H1 (cell line): ENCODE results near the gene MORC3. TPM values are rescaled to one million over a fixed set of nuclear protein-coding genes. Genes with fewer than 3 reads are reported as not detected.

ENCODE experiments used
- CTCF ChIA-PET: fragments of 300-600 bp; sonication (Branson Sonifier 250); formaldehyde crosslinking; loops from one replicate; lab custom pipeline; 2021; ENCODE audit not compliant: partially characterized antibody; lab: Charles Lee
- POLR2A ChIA-PET: fragments of 300-600 bp; sonication (Branson Sonifier 250); formaldehyde crosslinking; loops from one replicate; lab custom pipeline; 2021; ENCODE audit warnings: inconsistent platforms; ENCODE audit not compliant: partially characterized antibody; lab: Charles Lee
- DNase-seq, 2 experiments: peaks; one replicate each; pipeline versions ENCODE4 v3.0.0 to v3.0.0-alpha.2; 2010 to 2022; ENCODE audit warnings: low spot score in 2 of 2, low read depth in 1 of 2, mixed read lengths in 1 of 2
- FAIRE-seq: peaks from 2 replicates; lab custom pipeline; 2011; peaks lifted over from hg19 to GRCh38; lab: Jason Lieb, UNC
- H2AFZ ChIP-seq: 2 replicates; pipeline ENCODE4 v1.8.1; 2012; ENCODE audit warnings: low read length, inconsistent platforms
- H2AK5ac ChIP-seq: 2 replicates; pipeline ENCODE4 v1.6.1; 2013; ENCODE audit warnings: low read depth, low read length
- H2BK120ac ChIP-seq: replicated peaks from 2 replicates; pipeline ENCODE3; 2013; ENCODE audit warnings: low read depth, low read length, inconsistent platforms
- H2BK12ac ChIP-seq: 2 replicates; pipeline ENCODE4 v1.6.1; 2013; ENCODE audit warnings: low read depth, low read length
- H2BK15ac ChIP-seq: 2 replicates; pipeline ENCODE4 v1.6.1; 2013; ENCODE audit warnings: low read length
- H2BK20ac ChIP-seq: 2 replicates; pipeline ENCODE4 v1.6.1; 2013; ENCODE audit warnings: low read length
- H2BK5ac ChIP-seq: 2 replicates; pipeline ENCODE4 v1.6.1; 2013; ENCODE audit warnings: low read depth, low read length
- H3K14ac ChIP-seq: 2 replicates; pipeline ENCODE4 v1.6.1; 2013; ENCODE audit warnings: inconsistent platforms; ENCODE audit not compliant: insufficient read length
- H3K18ac ChIP-seq: 2 replicates; pipeline ENCODE4 v1.6.1; 2013; ENCODE audit warnings: low read length; ENCODE audit errors: extremely low read depth
- H3K23ac ChIP-seq: 2 replicates; pipeline ENCODE4 v1.6.1; 2013; ENCODE audit warnings: inconsistent platforms; ENCODE audit not compliant: insufficient read length
- H3K23me2 ChIP-seq: 2 replicates; pipeline ENCODE4 v1.6.1; 2013; ENCODE audit warnings: low read depth, low read length
- H3K27ac ChIP-seq: 2 replicates; pipeline ENCODE4 v1.6.1; 2011; ENCODE audit warnings: low read depth, low read length, inconsistent platforms
- H3K27me3 ChIP-seq, 4 experiments: replicated peaks in 1 of 4; 1 replicate in 1 of 4; 2 replicates in 3 of 4; pipeline versions ENCODE4 v1.6.1 to v1.8.1; 2011 to 2013; ENCODE audit warnings: low read length in 3 of 4, mild to moderate bottlenecking in 3 of 4, inconsistent platforms in 2 of 4, mixed read lengths in 2 of 4, moderate library complexity in 1 of 4; ENCODE audit not compliant: control insufficient read depth in 3 of 4, insufficient read depth in 3 of 4; ENCODE audit errors: extremely low read depth in 1 of 4
- H3K36me3 ChIP-seq, 4 experiments: 2 replicates each; pipeline versions ENCODE4 v1.6.1 to v1.8.1; 2011 to 2013; ENCODE audit warnings: mild to moderate bottlenecking in 4 of 4, low read length in 3 of 4, moderate library complexity in 2 of 4, control low read depth in 1 of 4, inconsistent platforms in 1 of 4; ENCODE audit not compliant: insufficient read depth in 4 of 4, control insufficient read depth in 2 of 4
- H3K4ac ChIP-seq: replicated peaks from 2 replicates; pipeline ENCODE3; 2013; ENCODE audit warnings: low read length, low read depth, mixed read lengths, inconsistent platforms; ENCODE audit not compliant: insufficient read length
- H3K4me1 ChIP-seq, 4 experiments: replicated peaks in 1 of 4; 1 replicate in 1 of 4; 2 replicates in 3 of 4; pipeline versions ENCODE4 v1.6.1 to v1.8.1; 2011 to 2013; ENCODE audit warnings: low read length in 3 of 4, inconsistent platforms in 2 of 4, mixed read lengths in 1 of 4; ENCODE audit not compliant: insufficient read depth in 4 of 4, control insufficient read depth in 3 of 4
- H3K4me2 ChIP-seq, 2 experiments: 2 replicates each; pipeline versions ENCODE4 v1.6.1 to v1.8.1; 2011 to 2013; ENCODE audit warnings: low read depth in 2 of 2, low read length in 2 of 2, control low read depth in 1 of 2, inconsistent platforms in 1 of 2, mild to moderate bottlenecking in 1 of 2; ENCODE audit not compliant: insufficient read depth in 1 of 2
- H3K4me3 ChIP-seq, 4 experiments: fragments of 200-600, 300-600 bp in 1 of 4; sonication (generic), shearing (Covaris generic), sonication (Bioruptor Twin) in 1 of 4; 2 replicates each; pipeline versions ENCODE4 v1.5.1 to v1.8.1; 2011 to 2016; ENCODE audit warnings: low read length in 4 of 4, low read depth in 3 of 4, control low read depth in 2 of 4, inconsistent platforms in 2 of 4, mild to moderate bottlenecking in 2 of 4, mixed read lengths in 1 of 4, moderate library complexity in 1 of 4; ENCODE audit not compliant: insufficient read depth in 2 of 4; ENCODE audit errors: extremely low read depth in 1 of 4
- H3K56ac ChIP-seq: replicated peaks from 2 replicates; pipeline ENCODE3; 2013; ENCODE audit warnings: low read depth, mild to moderate bottlenecking, mixed read lengths, low read length, inconsistent platforms; ENCODE audit not compliant: insufficient read length
- H3K79me1 ChIP-seq: 2 replicates; pipeline ENCODE4 v1.6.1; 2013; ENCODE audit warnings: low read depth, low read length, control low read depth
- H3K79me2 ChIP-seq, 2 experiments: 2 replicates each; pipeline versions ENCODE4 v1.6.1 to v1.8.1; 2012 to 2013; ENCODE audit warnings: low read length in 2 of 2, mild to moderate bottlenecking in 2 of 2, inconsistent platforms in 1 of 2; ENCODE audit not compliant: insufficient read depth in 2 of 2, control insufficient read depth in 1 of 2
- H3K9ac ChIP-seq, 4 experiments: replicated peaks in 1 of 4; 1 replicate in 1 of 4; 2 replicates in 3 of 4; pipeline versions ENCODE4 v1.6.1 to v1.8.1; 2011 to 2013; ENCODE audit warnings: low read depth in 3 of 4, low read length in 3 of 4, control low read depth in 2 of 4, mild to moderate bottlenecking in 2 of 4, moderate library complexity in 2 of 4, inconsistent platforms in 1 of 4; ENCODE audit errors: extremely low read depth in 1 of 4
- H3K9me3 ChIP-seq, 2 experiments: 2 replicates each; pipeline versions ENCODE4 v1.6.1 to v1.8.1; 2012 to 2013; ENCODE audit warnings: mild to moderate bottlenecking in 2 of 2, moderate library complexity in 2 of 2, control low read depth in 1 of 2, inconsistent platforms in 1 of 2, low read depth in 1 of 2, low read length in 1 of 2, mixed read lengths in 1 of 2; ENCODE audit not compliant: insufficient read depth in 2 of 2
- H4K20me1 ChIP-seq, 2 experiments: replicated peaks in 1 of 2; 2 replicates each; pipeline versions ENCODE3 to v1.8.1; 2011 to 2013; ENCODE audit warnings: inconsistent platforms in 2 of 2, low read length in 2 of 2, mild to moderate bottlenecking in 1 of 2; ENCODE audit not compliant: insufficient read depth in 2 of 2, control insufficient read depth in 1 of 2
- H4K5ac ChIP-seq: 2 replicates; pipeline ENCODE4 v1.6.1; 2013; ENCODE audit warnings: low read length, low read depth, mixed read lengths, inconsistent platforms; ENCODE audit not compliant: insufficient read length
- H4K8ac ChIP-seq: 2 replicates; pipeline ENCODE4 v1.8.0; 2013; ENCODE audit warnings: mild to moderate bottlenecking, moderate library complexity, low read length, inconsistent platforms; ENCODE audit not compliant: insufficient read depth; ENCODE audit errors: extremely low read depth
- H4K91ac ChIP-seq: replicated peaks from 2 replicates; pipeline ENCODE3; 2013; ENCODE audit warnings: low read length, mixed read lengths, inconsistent platforms; ENCODE audit not compliant: insufficient read length
- E2F6 ChIP-seq: IDR thresholded peaks from 2 replicates; pipeline ENCODE4 v1.6.1; 2012; ENCODE audit warnings: inconsistent platforms
- EP300 ChIP-seq, 2 experiments: IDR thresholded peaks; 1 replicate in 1 of 2; 2 replicates in 1 of 2; pipeline ENCODE4 v1.6.1; 2011 to 2012; ENCODE audit warnings: low read depth in 2 of 2, low read length in 2 of 2, mild to moderate bottlenecking in 2 of 2, borderline replicate concordance in 1 of 2, inconsistent platforms in 1 of 2, moderate library complexity in 1 of 2
- EZH2 ChIP-seq: fragments of 200-600 bp; sonication (generic); IDR thresholded peaks from 2 replicates; pipeline ENCODE4 v1.7.1; 2012; ENCODE audit warnings: low read depth, mild to moderate bottlenecking, moderate library complexity, low read length, inconsistent platforms; ENCODE audit not compliant: severe bottlenecking
- JUN ChIP-seq: IDR thresholded peaks from 2 replicates; pipeline ENCODE4 v1.6.1; 2011; ENCODE audit warnings: low read depth, mild to moderate bottlenecking, improper control_type of control experiment, low read length
- POLR2AphosphoS5 ChIP-seq: IDR thresholded peaks from 2 replicates; pipeline ENCODE4 v1.6.1; 2011; ENCODE audit warnings: low read depth, low read length
- RFX5 ChIP-seq: IDR thresholded peaks from 2 replicates; pipeline ENCODE4 v1.6.1; 2011; ENCODE audit warnings: low read depth, low read length, improper control_type of control experiment, borderline replicate concordance
- SUZ12 ChIP-seq: fragments of 200-600 bp; sonication (generic); IDR thresholded peaks from 2 replicates; pipeline ENCODE4 v1.6.1; 2012; ENCODE audit warnings: mild to moderate bottlenecking, inconsistent platforms, low read length, moderate library complexity, mixed read lengths
- WGBS, 2 experiments: shearing (Covaris generic) in 1 of 2; methylation state at CpG; one replicate each; pipeline versions ENCODE4 v1.1.6 to v1.1.7; 2013 to 2015; ENCODE audit warnings: low lambda C conversion rate in 2 of 2, mixed read lengths in 2 of 2, inconsistent platforms in 1 of 2, low coverage in 1 of 2, missing lambda C conversion rate in 1 of 2; ENCODE audit not compliant: insufficient replicate concordance in 2 of 2, insufficient coverage in 1 of 2, insufficient read length in 1 of 2; ENCODE audit errors: extremely low coverage in 1 of 2, missing lambda C conversion rate in 1 of 2; 5-methylcytosine and 5-hydroxymethylcytosine counted together
- polyA plus RNA-seq, 7 experiments: library from polyadenylated mRNA; depleted of rRNA in 3 of 7; stranded (reverse) in 5 of 7; unstranded in 2 of 7; fragments of >200 nt in 5 of 7; fragments of 200-250 nt in 2 of 7; gene quantifications; 1 replicate in 5 of 7; 2 replicates in 1 of 7; 4 replicates in 1 of 7; pipeline versions ENCODE4 v1.2.1 to v1.2.3, GENCODE V29; 2011 to 2013; ENCODE audit warnings: missing spikeins in 2 of 7, mixed read lengths in 2 of 7
- total RNA-seq: library from RNA; stranded (reverse); fragmentation: NEBNext Ultra II Directional; extraction: Animal tissue kit (Norgen Biotek cat#: 25700); gene quantifications from 2 replicates; pipeline ENCODE4 v1.2.1, GENCODE V29; 2021

Gene MORC3
- total and polyA plus RNA-seq, 2 of the 8 experiments (the other 6 are each of a cell fraction or from before 2014, with no cell fraction given) = 5.0 to 20.4 TPM

GRCh38 chr21:36325373-36326010 is 5.5 kb downstream of the MORC3 start:
- Histone ChIP-seq H3K79me2 (peaks cover 62 to 99% of the 10 kb centered on the region in 2 experiments), H3K23me2 (peaks cover 4% of the 10 kb centered on the region; the same call in 1 of the 2 replicates), H3K14ac (no peak overlapping the region), H3K36me3 (peaks cover 0 to 2% (median 0%) of the 10 kb centered on the region in 4 experiments; a peak in 1 of 8 replicates), H2AFZ (no peak overlapping the region), H2BK20ac (no peak overlapping the region), H3K9ac (no peak overlapping the region), H3K4ac (no peak overlapping the region), H3K27ac (no peak overlapping the region), H2BK15ac (no peak overlapping the region), H3K4me3 (no peak overlapping the region), H3K18ac (no peak overlapping the region), H2BK5ac (no peak overlapping the region), H3K23ac (no peak overlapping the region), H4K91ac (no peak overlapping the region), H4K5ac (no peak overlapping the region), H3K79me1 (no peaks in the 10 kb centered on the region; the same call in 1 of the 2 replicates), H3K4me1 (peaks cover 0 to 7% (median 2%) of the 10 kb centered on the region in 4 experiments; a peak in 4 of 7 replicates), H4K20me1 (peaks cover 5 to 9% of the 10 kb centered on the region in 2 experiments), H2BK12ac (no peak overlapping the region), H3K9me3 (no peaks in the 10 kb centered on the region), H4K8ac (no peak overlapping the region), H3K27me3 (no peaks in the 10 kb centered on the region), H3K56ac (no peak overlapping the region), H3K4me2 (no peak overlapping the region), H2BK120ac (no peak overlapping the region), H2AK5ac (no peak overlapping the region)
- no peak for FAIRE-seq
- POLR2A ChIA-PET = interaction anchor here (0.8 kb wide), 1 partner anchor 11 kb away, joined by 3 read pairs; no protein-coding TSS in a partner anchor
- TF ChIP-seq RFX5 = no peak
- TF ChIP-seq SUZ12 = no peak
- no peak for TF ChIP-seq EP300 (IDR thresholded peaks at IDR 0.05; ENCODE audit: borderline replicate concordance in 1 of 2, low read depth in 2 of 2, low read length in 2 of 2)
- no peak for TF ChIP-seq JUN
- no peak for TF ChIP-seq E2F6
- no peak for TF ChIP-seq EZH2
- no peak for TF ChIP-seq POLR2AphosphoS5
- 92% methylated on average over 8 of the region's 8 CpGs; no CpG with 5 or more reads in 1 of the 2 experiments for WGBS, 2 experiments
- CTCF ChIA-PET = interaction anchor here (0.9 to 1.6 kb wide), 2 partner anchors 12 to 66 kb away, joined by 3 to 6 read pairs; no protein-coding TSS in a partner anchor
- no peak for DNase-seq
